ENCODE measurements around the gene ZNF273. TPM values are rescaled to one million over a fixed set of nuclear protein-coding genes. Genes with fewer than 3 reads are reported as not detected.
"Not testable (repeated sequence)": the region's sequence is repeated elsewhere in the genome, so short reads cannot be mapped to it uniquely, and the experiment has no call there.

ZNF273 gene
- 3.8 and 5.3 TPM in 2 replicates for total RNA-seq

GRCh38 chr7:64902806-64903721 lies at the start of gene ZNF273:
TSS of gene ZNF273 (plus strand) at chr7:64903273. CDS start at chr7:64903318, 45 bp downstream.
- H3K4me3 ChIP-seq (ENCODE audit: low read depth, low read length): peak within 1 kb of the TSS; percentile 84
- no peaks in the 10 kb centered on the region for H3K27me3 ChIP-seq (ENCODE audit: control insufficient read depth, insufficient read depth, low read length)
- TF ChIP-seq CTCF (IDR thresholded peaks at IDR 0.05; ENCODE audit: insufficient read depth, low read length, poor library complexity, severe bottlenecking): no peak
- H3K36me3 ChIP-seq (ENCODE audit: control insufficient read depth, insufficient read depth, low read length): no peaks in the 10 kb centered on the region
- peak; percentile 66 for DNase-seq (ENCODE audit: low read depth)

GRCh38 chr7:64853679-64854078 lies 49.4 kb upstream of the ZNF273 start:
- no peak for TF ChIP-seq CTCF (IDR thresholded peaks at IDR 0.05; ENCODE audit: insufficient read depth, low read length, poor library complexity, severe bottlenecking)
- no peak for DNase-seq (ENCODE audit: low read depth)

GRCh38 chr7:64854969-64855368 lies 48.1 kb upstream of the ZNF273 start:
- DNase-seq (ENCODE audit: low read depth): no peak
- TF ChIP-seq CTCF (IDR thresholded peaks at IDR 0.05; ENCODE audit: insufficient read depth, low read length, poor library complexity, severe bottlenecking): no peak
- Histone ChIP-seq H3K4me3 (ENCODE audit: low read depth, low read length) (no peak overlapping the region), H3K36me3 (ENCODE audit: control insufficient read depth, insufficient read depth, low read length) (no peaks in the 10 kb centered on the region), H3K27me3 (ENCODE audit: control insufficient read depth, insufficient read depth, low read length) (no peaks in the 10 kb centered on the region)

More at GRCh38 chr7:64853679-64854078, 49.4 kb upstream of the ZNF273 start:
- H3K4me3 ChIP-seq (ENCODE audit: low read depth, low read length): no peak overlapping the region
- H3K36me3 ChIP-seq (ENCODE audit: control insufficient read depth, insufficient read depth, low read length): no peaks in the 10 kb centered on the region
- no peaks in the 10 kb centered on the region for H3K27me3 ChIP-seq (ENCODE audit: control insufficient read depth, insufficient read depth, low read length)

GRCh38 chr7:64863021-64863420 lies 40.1 kb upstream of the ZNF273 start:
- H3K36me3 ChIP-seq (ENCODE audit: control insufficient read depth, insufficient read depth, low read length): no peaks in the 10 kb centered on the region
- no peak for DNase-seq (ENCODE audit: low read depth)
- no peak overlapping the region for H3K4me3 ChIP-seq (ENCODE audit: low read depth, low read length)
- no peak for TF ChIP-seq CTCF (IDR thresholded peaks at IDR 0.05; ENCODE audit: insufficient read depth, low read length, poor library complexity, severe bottlenecking)
- H3K27me3 ChIP-seq (ENCODE audit: control insufficient read depth, insufficient read depth, low read length): no peaks in the 10 kb centered on the region

- not testable (repeated sequence) for H3K27me3 ChIP-seq (ENCODE audit: control insufficient read depth, insufficient read depth, low read length); H3K4me3 ChIP-seq (ENCODE audit: low read depth, low read length); H3K36me3 ChIP-seq (ENCODE audit: control insufficient read depth, insufficient read depth, low read length); DNase-seq (ENCODE audit: low read depth)
Measured at GRCh38 chr7:64863530-64863929, 39.5 kb upstream of the ZNF273 start.

- no peaks in the 10 kb centered on the region for H3K27me3 ChIP-seq (ENCODE audit: control insufficient read depth, insufficient read depth, low read length)
- no peak overlapping the region for H3K4me3 ChIP-seq (ENCODE audit: low read depth, low read length)
- no peaks in the 10 kb centered on the region for H3K36me3 ChIP-seq (ENCODE audit: control insufficient read depth, insufficient read depth, low read length)
- no peak for TF ChIP-seq CTCF (IDR thresholded peaks at IDR 0.05; ENCODE audit: insufficient read depth, low read length, poor library complexity, severe bottlenecking)
- no peak for DNase-seq (ENCODE audit: low read depth)
Measured at GRCh38 chr7:64863969-64864368, 39.1 kb upstream of the ZNF273 start.
